HG03039 (cell line): ENCODE data around the gene SURF4.
"Not testable (repeated sequence)": the region's sequence is repeated elsewhere in the genome, so short reads cannot be mapped to it uniquely, and the experiment has no call there.

Experiments used
- ATAC-seq: cut with Tn5 transposase; IDR thresholded peaks from one replicate; pipeline ENCODE4 v1.9.1; 2021; ENCODE audit warnings: mild to moderate bottlenecking, moderate library complexity; ENCODE audit not compliant: unreplicated experiment

Gene SURF4

GRCh38 chr9:133397895-133398294 lies 22.0 kb upstream of the SURF4 start:
- no peak for ATAC-seq

DNA sequence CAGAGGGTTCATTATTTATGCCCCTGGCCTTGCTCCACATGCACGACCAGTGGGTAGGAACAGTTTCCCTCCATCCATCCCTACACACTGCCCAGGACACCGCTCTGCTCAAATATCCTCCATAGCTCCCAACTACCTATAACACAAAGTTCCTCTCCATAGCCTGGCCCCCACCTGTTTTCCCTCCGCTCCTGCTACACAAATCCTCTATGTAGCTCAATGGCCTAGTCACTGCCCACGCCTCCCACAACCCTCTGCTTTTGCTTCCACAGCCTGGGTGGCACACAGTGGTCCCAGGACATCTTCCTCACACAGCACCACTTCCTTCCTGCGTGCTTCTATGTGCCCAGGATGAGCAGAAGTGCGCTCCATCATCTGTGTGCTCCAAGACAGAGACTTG lies 21.5 kb upstream of the SURF4 start:
- ATAC-seq, result no peak

DNA sequence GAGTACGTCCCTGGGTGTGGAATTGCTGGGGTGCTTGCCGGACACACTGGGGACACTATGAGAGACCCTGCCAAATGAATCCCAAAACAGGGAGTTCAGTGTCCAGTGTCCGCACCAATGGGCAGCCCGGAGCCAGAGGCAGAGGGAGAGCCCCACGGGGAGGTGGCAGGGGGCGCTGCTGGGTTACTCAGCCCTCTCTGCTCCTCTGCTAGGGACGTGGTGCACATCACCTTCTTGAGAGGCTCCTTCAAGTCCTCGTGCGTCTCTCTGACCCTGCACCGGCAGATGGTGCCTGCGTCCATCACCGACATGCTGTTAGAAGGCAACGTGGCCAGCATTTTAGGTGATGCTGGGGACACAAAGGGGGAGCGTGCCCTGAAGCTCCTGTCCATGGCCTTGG lies 21.1 kb upstream of the SURF4 start:
- ATAC-seq, result no peak

GRCh38 chr9:133394687-133395271 lies 18.9 kb upstream of the SURF4 start:
- ATAC-seq, result no peak

GRCh38 chr9:133393399-133393798 lies 17.5 kb upstream of the SURF4 start:
- no peak for ATAC-seq

DNA sequence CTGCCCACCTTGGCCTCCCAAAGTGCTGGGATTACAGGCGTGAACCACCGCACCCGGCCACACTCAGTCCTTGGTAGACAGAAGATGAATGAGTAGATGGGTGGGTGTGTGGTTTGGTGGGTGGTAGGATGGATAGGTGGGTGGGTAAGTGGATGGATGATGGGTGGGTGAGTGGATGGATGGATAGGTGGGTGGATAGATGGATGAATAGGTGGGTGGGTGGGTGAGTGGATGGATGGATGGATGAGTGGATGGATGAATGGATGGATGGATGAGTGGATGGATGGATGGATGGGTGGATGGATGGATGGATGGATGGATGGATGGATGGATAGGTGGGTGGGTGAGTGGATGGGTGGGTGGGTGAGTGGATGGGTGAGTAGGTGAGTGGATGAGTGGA lies 16.4 kb upstream of the SURF4 start:
- ATAC-seq, result not testable (repeated sequence)

DNA sequence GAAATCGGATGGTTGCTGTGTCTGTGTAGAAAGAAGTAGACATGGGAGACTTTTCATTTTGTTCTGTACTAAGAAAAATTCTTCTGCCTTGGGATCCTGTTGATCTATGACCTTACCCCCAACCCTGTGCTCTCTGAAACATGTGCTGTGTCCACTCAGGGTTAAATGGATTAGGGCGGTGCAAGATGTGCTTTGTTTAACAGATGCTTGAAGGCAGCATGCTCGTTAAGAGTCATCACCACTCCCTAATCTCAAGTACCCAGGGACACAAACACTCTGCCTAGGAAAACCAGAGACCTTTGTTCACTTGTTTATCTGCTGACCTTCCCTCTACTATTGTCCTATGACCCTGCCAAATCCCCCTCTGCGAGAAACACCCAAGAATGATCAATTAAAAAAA lies 15.6 kb upstream of the SURF4 start:
- ATAC-seq, result not testable (repeated sequence)

DNA sequence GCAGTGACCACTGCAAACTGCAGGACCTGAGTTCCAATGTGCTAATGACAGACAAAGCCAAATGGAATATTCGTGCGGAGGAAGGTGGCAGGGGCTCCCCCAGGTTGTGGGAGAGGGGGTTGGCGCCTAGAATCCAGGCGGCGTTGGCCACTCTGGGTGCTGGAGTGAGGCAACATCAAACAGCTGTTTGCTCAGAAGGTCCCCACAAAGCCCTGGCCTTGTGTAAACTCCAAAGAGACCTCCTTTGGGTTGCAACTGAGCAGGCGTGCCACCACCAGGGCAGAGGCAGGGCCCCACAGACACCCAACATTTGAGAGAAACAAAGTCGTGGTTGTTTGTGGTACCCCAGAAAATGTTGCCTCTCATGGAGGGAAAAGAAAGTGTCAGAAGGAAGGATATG lies 14.9 kb upstream of the SURF4 start:
- no peak for ATAC-seq

- no peak for ATAC-seq
Measured at GRCh38 chr9:133389562-133389961, 13.7 kb upstream of the SURF4 start.

DNA sequence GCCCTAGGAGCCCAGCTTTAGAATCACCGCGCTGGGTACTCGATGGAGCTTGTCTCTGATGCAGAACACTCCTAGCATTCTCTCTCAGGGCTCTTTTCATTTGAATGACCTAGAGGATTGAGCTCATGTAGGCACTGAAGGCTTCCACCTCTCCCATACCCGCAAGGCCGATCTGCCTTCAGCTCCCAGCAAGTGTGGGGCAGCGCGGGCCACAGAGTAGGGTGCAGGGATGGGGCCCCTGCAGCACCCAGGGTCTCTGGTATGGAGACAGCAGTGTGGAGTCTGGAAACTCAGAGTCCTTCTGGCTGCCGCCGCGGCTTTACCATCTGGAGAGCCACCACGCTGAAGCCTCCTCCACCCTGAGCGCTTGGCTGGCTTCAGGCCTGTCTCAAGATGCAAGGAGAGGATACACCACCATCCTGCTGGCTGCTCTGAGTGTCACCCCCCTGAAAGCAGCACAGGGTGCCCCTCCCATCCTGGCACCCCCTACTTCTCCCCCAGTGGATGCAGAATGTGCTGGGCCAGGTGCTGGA lies 13.2 kb upstream of the SURF4 start:
- no peak for ATAC-seq

GRCh38 chr9:133387680-133388079 lies 11.8 kb upstream of the SURF4 start:
- no peak for ATAC-seq

DNA sequence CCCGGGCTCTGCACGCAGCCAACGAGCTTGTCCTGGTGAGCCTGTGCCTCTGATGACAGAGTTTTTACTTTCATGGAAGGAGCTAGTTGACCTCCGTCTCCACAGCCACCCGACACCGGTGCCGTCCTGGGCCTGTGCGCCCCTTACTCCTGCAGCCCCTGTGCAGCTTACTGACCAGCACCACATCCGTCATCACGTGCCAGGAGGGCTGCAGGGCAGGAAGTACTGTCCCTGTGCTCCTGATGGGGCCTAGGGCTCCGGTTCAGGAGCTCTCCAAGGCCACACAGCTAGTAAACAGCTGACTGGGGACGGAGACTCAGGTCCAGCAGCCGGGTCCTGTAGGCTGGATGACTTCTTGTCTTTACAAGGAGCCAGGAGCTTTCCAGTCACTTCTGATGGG lies 10.5 kb upstream of the SURF4 start:
- no peak for ATAC-seq

DNA sequence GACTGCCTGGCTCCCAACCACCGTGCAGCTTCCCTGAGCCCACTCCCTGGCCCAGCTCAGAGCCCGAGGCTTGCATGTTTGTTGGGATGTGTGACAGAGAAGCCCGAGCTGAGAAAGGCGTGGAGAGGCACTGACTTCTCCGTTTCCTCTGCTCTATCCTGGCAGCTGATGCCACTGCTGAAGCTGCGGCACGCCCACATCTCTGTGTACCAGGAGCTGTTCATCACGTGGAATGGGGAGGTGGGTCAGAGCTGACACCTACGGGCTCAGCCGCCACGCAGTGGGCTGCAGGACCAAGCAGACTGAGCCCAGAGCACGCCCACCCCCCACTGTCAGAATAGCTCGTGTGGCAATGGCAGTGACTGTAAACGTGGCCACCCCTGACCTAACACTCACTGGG lies 9.6 kb upstream of the SURF4 start:
- no peak for ATAC-seq

DNA sequence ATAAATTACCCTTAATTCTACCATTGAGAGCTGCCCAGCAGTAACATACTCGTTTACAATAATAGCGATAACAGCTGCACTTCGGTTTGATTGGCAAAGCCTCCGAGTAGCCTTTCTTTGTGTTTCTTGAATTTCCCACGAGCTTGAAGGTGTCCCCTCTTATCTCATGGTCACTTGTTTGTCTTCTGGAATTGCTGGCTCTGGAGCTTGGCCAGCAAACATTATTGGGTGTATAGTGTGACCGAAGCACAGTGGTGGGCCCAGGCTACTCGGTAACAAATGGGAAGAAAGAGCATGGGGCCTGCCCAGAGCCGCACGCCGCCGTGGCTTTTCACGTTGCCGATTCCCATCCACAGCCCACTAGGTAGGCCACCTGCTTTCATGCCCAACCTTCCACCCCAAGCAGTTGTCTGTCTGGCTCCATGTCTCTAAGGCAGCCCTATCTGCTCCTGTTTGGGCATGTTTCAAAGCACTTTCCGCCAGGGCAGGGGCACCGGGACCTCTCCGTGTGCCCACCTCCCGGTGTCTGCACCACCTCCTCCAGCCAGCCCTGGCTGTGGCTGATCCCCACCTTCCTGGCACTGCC lies 9.0 kb upstream of the SURF4 start:
- ATAC-seq, result no peak

- ATAC-seq, result no peak
Measured at GRCh38 chr9:133383438-133383837, 7.6 kb upstream of the SURF4 start.

DNA sequence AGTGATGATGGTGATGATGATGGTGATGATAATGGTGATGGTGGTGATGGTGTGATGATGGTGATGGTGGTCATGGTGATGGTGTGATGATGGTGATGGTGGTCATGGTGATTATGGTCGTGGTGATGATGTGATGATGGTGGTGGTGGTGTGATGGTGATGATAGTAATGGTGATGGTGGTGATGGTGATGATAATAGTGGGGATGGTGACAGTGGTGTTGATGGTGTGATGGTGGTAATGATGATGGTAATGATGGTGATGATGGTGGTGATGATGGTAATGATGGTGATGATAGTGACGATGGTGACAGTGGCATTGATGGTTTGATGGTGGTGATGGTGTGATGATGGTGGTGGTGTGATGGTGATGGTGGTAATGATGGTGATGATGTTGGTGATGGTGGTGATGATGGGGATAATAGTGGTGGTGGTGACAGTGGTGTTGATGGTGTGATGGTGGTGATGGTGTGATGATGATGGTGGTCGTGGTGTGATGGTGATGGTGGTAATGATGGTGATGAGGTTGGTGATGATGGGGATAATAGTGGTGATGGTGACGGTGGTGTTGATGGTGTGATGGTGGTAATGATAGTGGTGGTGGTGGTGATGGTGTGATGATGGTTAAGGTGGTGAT lies 6.8 kb upstream of the SURF4 start:
- no peak for ATAC-seq

- ATAC-seq, result no peak
Measured at GRCh38 chr9:133380734-133381133, 4.9 kb upstream of the SURF4 start.

DNA sequence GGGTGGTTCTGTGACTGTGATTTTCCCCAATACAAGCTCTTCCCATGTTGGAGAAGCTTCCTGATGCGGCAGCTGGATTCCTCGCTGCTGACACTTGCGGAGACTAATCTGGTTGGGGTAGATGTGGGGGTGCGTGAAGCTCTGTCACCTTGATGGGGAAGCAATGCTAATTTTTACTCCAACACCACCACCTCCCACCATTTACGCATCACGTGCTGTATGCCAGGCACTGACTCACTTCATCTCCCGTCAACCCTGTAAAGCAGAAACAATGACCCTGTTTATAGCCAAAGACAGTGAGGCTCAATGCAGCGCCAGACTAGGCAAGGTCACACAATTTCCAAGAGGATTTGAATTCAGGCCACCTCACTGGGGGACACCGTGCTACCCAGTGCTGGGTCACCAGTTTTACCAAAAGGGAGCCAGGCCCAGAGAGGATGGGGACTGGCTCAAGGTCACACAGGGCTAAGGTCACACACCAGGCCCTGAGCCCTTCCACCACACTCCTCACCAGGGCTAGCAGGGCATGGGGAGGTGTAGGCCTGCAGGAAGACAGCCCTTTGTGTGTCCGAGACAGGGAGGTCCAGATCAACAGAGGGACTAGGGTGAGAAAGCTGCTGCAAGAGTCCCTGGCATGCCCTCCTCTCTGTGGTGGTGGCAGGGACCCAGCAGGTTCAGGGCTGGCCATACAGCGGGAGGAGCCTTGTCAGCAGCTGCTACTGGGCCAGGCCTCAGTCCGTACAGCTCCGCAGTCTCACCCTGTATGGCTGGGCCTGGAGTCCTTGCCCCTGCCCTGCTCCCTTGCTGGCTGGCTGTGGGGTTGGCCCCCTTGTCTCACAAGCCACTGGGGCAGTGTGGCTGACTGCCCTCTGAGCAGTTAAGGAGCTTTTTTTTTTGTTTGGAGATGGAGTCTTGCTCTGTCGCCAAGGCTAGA lies 3.6 kb upstream of the SURF4 start:
- no peak for ATAC-seq

DNA sequence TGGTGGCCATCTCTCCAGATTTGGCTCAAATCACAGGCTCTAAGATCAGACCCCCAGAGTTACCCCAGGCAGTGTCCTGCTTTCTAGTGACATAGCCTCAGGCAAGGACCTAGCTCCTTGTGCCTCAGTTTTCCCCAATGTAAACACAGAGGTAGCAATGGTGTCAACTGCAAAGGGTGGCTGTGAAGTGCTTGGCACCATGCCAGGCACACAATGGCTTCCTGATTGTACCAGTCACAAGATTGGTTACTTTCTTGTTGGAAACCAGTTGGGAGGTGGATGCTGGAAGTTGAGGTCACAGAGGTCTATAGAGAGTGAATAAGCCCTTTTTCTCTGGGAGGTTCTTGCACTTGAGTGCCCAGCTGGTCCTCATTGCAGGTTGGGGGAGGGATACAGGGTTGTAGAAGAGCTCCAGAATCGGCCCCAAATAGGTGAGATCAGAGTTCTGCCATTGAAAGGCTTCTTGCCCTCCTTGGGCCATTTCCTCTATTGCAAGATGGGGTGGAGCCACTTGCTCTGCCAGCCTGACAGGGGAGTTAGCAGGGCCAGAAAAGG lies 2.6 kb upstream of the SURF4 start:
- ATAC-seq, result no peak

DNA sequence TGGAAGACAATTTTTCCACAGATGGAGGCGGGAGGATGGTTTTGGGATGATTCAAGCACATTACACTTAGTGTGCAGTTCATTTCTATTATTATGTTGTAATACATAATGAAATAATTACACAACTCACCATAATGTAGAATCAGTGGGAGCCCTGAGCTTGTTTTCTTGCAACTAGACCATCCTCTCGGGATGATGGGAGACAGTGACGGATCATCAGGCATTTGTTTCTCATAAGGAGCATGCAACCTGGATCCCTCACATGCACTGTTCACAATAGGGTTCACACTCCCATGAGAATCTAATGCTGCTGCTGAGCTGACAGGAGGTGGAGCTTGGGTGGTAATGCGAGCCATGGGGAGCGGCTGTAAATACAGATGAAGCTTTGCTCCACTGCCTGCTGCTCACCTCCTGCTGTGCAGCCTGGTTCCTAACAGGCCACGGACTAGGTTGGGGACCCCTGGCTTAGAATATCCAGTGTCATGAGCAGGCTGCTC lies 1.9 kb upstream of the SURF4 start:
- no peak for ATAC-seq

- ATAC-seq, result not testable (repeated sequence)
Measured at GRCh38 chr9:133377280-133377679, 1.4 kb upstream of the SURF4 start.
